GM18951 (cell line): ENCODE data around the gene SKIC8.

Experiments used
- POLR2A ChIP-seq: IDR thresholded peaks from 4 replicates; pipeline ENCODE4 v1.6.1; 2011; ENCODE audit warnings: mild to moderate bottlenecking; ENCODE audit not compliant: insufficient read length, insufficient read depth; ENCODE audit errors: extremely low read depth
- in situ Hi-C: fragments of 300-500 bp; cut with MboI; formaldehyde crosslinking; loops from one replicate; pipeline ENCODE4 v1.12.0; 2022; ENCODE audit warnings: low sequenced_read_pairs, mixed read lengths, inconsistent platforms; ENCODE audit not compliant: unreplicated experiment

Gene SKIC8

DNA sequence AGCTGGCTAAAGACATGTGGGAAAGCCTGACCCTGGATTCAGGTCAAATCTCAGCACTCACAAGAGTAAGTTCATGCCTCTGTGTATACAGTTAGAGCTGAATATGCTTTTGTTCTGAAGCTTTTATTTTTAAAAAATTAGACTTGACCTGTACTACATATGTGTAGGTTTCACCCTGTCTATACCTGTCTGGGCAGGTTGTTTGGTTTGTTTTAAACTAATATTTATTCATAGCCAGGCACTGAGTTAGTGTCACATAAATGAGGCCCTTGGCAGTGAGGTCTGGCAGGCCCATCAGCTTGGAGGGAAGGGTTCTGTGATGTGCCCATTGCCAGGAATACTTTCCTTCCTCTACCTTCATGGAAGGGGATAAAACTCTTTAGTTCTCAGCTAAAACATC lies 33.2 kb downstream of the SKIC8 start:
- no peak for TF ChIP-seq POLR2A
- in situ Hi-C loops, result no loop called here

DNA sequence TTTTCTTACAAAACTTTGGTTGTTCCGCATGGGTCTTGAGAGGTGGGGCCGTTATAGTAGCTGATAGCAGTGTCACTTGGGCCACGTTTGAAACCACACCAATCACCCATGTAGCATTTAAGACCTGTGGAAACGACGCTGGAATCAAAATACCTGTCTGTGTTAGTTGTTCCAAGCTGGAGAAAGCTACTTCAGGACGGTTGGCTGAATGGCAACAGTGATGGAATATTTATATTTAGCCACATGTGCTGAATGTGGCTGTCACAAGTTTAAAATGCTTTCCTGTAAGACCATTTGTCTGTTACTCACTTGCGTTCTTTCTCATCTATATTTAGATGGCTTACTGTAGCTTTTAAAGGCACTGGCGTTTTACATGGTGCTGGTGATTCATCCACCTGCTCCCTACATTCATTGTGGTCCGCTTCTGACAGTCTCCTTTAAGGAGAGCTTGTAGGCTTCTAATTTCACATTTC lies 33.6 kb downstream of the SKIC8 start:
- in situ Hi-C loops, result no loop called here
- no peak for TF ChIP-seq POLR2A

DNA sequence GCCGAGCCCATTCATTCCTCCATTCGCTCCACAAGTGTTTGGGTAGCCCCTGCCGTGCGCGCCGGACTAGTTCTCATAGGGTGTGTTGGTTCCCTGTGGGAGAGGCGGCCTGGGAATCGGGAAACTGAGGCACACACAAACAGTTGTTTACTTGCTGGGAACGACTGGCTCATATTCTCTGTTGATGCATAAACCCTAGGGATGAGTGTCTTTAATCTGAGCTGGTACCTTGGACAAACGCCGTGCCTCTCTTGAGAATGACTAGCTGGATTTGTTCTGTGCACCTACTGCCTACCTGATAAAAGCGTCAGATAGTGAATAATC lies 34.3 kb downstream of the SKIC8 start:
- in situ Hi-C loops, result no loop called here
- TF ChIP-seq POLR2A, result no peak

DNA sequence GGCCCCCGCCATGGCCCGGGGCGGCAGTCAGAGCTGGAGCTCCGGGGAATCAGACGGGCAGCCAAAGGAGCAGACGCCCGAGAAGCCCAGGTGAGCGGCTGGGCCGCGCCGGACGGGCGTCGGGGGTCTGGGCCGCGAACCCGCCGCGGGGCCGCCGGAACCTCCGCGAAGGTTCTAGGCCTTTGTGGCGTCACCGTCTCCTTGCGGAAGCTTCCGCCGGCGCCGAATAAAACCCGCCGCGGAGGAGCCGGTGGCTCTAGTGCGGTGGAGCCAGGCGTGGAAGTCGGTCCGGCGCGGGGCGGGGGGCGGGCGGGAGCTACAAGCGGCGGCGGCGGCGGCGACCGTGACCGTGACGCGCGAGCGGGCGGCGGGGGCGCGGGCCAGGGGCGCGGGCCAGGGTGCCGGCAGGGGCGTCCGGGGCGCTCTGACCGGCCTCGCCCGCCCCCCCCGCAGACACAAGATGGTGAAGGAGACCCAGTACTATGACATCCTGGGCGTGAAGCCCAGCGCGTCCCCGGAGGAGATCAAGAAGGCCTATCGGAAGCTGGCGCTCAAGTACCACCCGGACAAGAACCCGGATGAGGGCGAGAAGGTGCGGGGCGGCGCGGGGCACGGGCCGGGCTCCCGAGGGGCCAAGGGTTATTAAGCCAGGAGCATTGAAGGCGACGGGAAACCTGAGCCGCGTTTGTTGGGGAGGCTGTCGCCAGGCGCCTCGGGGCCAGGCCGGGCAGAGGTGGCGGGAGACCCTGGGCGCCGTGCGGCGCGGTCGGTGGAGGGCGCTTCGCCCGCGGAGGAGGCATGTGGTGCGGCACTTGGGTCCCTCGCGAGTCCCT lies 34.9 kb downstream of the SKIC8 start, which contains the start of gene DNAJA4:
DNAJA4 (plus strand) TSS at position 259 of the 833 bp plus-strand sequence; CDS start at position 461, 202 bp downstream.
- TF ChIP-seq POLR2A, result peak; percentile 21
- in situ Hi-C loops, result no loop called here

DNA sequence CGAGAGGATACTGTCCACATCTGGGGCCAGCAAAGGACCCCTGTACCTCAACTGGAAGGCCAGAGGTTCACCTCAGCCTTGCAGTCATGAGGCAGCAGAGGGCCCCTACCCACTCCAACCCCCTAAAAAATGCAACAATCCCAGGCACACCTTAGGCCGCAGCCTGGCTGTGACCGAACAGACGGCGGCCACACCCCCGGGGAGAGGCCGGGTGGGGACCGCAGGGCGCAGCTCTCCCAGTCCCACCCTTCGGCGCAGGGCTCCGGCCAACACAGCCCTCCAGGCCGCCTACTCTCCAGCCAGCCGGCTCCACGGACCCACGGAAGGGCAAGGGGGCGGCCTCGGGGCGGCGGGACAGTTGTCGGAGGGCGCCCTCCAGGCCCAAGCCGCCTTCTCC lies 35.5 kb downstream of the SKIC8 start:
- in situ Hi-C loops, result no loop called here
- no peak for TF ChIP-seq POLR2A

DNA sequence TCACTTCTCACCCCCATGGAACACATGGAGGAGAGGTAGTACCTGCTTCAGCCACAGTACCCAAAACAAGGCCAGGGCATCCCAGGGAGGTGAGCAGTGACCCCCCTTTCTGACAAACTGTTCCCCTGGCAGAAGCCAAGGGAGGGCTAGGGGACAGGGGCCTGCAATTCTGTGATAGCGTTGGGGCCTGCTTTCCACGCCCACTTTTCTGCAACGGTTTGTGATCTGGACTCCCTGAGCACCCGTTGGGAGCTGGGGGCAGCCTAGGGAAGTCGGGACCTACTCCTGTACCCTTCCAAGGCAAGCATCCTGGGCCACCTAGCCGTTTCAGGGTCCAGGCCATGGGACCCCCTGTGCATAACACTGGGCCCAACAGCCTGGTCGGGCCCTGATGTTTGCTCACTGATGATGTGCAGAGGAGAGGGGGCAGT lies 36.0 kb downstream of the SKIC8 start:
- no peak for TF ChIP-seq POLR2A

DNA sequence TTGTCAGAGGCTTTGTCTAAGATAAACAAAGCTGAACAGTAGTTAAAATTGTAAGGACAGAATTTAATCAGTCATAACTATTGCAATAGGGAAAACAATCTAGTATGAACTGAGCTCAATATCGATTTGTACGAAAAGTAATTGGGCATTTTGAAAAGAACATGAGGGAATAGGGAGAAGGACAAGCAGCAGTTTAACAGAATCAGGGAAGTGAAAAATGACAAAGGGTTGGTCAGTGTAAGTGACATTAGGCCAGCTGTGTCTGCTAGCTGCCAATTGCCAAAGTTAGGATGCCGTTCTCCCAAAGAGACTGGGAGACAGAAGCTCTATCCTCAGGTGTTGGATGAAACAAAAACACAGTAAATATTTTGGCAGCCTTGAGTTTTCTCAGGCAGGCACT lies 38.3 kb downstream of the SKIC8 start:
- in situ Hi-C loops, result no loop called here
- no peak for TF ChIP-seq POLR2A

More for the DNA sequence above, 36.0 kb downstream of the SKIC8 start:
- in situ Hi-C loops, result no loop called here

DNA sequence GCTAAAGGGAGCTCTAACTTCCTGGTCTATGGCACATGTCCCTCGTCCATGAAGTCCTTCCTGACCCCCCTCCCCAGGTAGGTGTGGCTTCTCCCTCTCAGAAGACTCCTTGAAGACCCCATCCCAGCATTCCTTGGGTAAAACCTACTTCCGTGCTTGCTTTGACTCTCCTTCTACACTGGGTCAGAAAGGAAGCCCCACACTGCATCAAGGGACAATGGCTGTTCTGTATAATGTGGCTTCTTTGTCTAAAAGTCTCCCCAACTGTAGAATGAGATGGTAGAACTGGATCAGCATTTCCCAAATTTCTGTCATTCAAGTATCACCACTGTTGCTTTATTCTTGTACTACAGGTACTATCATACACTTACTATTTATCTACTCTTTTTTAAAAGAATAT lies 38.9 kb downstream of the SKIC8 start:
- no peak for TF ChIP-seq POLR2A
- in situ Hi-C loops, result no loop called here

DNA sequence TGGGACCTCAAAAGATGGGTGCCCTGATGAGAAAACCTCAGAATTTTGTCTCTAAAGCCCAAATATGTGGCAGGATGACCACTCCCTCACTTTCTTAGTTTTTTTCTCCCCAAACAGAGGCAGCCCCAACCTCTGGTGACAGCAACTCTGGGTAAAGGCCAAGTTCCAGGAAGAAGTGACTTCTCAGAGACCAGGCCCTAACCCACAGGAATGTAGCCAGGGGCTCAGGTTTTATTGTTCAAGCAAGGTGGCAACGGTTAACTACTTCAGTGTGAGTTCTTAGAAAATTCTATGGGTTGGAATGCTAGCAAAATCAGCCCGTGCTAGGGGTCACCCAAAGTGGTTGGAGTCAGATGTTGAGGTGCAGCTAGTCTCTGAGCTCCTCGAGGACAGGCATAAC lies 40.2 kb downstream of the SKIC8 start:
- in situ Hi-C loops, result no loop called here

DNA sequence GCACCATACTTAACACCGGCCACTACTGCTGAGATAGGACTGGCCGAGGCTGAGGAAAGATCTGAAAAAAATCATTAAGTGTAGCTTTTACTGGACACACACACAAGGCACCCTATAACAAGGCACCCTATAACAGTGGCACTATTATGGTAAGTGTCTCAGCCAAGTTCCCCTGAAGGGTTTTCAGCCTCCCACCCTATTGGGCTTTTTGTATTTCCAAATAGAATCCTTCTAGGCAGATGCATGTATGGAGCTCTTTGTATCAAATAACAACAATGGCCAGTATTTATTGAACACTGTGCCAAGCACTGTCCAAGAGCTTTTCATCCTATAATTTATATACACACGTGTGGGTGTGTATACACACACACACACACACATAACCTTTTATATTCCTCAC lies 41.7 kb downstream of the SKIC8 start:
- no peak for TF ChIP-seq POLR2A
- in situ Hi-C loops, result no loop called here

More for the DNA sequence above, 40.2 kb downstream of the SKIC8 start:
- TF ChIP-seq POLR2A, result no peak

DNA sequence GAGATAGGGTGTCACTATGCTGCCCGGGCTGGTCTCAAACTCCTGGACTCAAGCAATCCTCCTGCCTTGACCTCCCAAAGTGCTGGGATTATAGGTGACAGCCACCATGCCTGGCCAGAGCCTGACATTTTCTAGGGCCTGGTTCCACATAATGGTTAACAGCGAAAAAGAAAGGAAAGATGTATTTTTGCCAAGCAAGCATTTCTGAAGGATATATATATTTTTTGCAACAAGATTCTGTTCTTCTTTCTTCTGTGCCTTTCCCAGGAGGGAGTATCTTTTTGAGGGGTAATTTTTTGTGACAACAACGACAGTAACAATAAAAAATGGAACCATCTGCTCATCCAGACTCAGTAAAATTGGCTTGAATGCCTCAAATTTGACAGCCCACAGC lies 43.4 kb downstream of the SKIC8 start:
- in situ Hi-C loops, result no loop called here
- no peak for TF ChIP-seq POLR2A

DNA sequence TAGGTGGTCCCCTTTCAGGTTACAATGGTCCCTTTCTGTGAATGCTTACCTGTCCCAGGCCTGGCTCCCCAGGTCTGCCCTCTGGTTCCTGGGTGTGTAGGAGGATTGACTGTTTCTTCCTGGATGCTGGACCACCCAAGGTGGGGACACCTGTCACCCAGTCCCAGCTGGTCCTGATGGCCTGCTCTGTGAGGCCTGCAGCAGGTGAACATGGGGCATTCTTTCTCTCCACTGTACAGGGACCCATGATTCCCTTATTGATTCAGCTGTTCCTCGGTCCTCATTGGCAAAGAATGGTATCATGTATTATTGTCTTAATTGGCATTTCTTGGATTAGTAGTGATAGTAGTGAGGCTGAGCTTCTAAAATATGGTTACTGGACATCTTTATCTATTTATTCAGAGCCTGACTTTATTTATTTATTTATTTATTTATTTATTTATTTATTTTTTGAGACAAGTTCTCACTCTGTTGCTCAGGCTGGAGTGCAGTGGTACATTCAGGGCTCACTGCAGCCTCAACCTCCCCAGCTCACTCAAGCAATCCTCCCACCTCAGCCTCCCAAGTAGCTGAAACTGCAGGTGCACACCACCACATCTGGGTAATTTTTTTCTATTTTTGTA lies 43.9 kb downstream of the SKIC8 start:
- no peak for TF ChIP-seq POLR2A
- in situ Hi-C loops, result no loop called here

DNA sequence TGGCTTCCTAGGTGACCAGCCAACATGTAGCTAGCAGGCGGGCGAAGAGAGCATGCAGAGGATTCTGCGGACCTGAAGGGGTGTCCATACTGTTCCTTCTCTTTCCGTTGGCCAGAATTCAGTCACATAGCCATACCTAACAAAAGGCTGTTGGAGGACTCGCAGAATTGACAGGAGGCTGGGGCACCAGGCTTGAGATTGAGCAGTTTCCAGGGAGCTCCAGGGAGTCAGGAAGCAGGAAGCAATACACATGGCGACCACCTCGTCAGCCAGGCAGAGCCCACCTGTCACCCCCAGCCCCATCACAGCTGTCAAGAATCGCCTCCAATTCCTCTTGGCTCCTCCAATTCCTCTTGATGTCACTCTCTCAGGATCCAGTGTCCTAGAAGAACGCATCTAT lies 48.3 kb downstream of the SKIC8 start:
- no peak for TF ChIP-seq POLR2A
- in situ Hi-C loops, result no loop called here

DNA sequence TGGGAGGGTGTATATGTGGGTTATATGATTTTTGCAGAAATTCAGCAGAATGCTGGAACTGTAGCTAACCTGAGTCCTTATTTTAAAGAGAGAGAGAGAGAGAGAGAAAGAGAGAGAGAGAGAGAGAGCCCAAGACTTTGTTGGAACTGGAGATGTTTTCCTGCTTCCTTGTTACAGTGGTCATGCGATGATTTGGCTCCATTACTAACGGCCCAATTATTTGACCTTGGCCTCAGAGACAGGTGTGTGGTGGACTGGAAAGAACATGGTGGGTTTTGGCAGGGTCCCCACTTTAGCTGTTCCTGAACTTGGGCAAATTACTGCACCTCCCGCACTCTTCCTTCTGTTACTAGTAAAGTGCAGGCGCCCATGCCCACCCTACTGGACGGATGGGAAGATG lies 50.3 kb downstream of the SKIC8 start:
- TF ChIP-seq POLR2A, result no peak
- in situ Hi-C loops, result loop anchor here (10.0 to 25.0 kb wide), 2 partner anchors 287 to 454 kb away; no protein-coding TSS in a partner anchor
